Posterior cingulate gyrus (tissue), 11 donors: ENCODE data around the gene MED13.

Experiments
- DNase-seq, 10 donors: peaks; one replicate each; pipeline versions ENCODE4 v3.0.0 to v3.0.0-alpha.2; 2020 to 2021; ENCODE audit warnings: mixed read lengths in 3 of 10
- intact Hi-C: fragments of 100-400 bp; cut with DNase I; formaldehyde crosslinking; loops from one replicate; pipeline ENCODE4 v1.15.1; 2023

MED13 gene

GRCh38 chr17:62062944-62063343, 2.1 kb downstream of the MED13 start:
- no peak for DNase-seq
- intact Hi-C loops: no loop called here

- intact Hi-C loops: no loop called here
Observed at GRCh38 chr17:62062302-62062701, 2.8 kb downstream of the MED13 start.

GRCh38 chr17:62059414-62059813, 5.7 kb downstream of the MED13 start:
- DNase-seq: no peak
- intact Hi-C loops: no loop called here

More at GRCh38 chr17:62062302-62062701, 2.8 kb downstream of the MED13 start:
- DNase-seq: no peak

GRCh38 chr17:62058611-62059010, 6.5 kb downstream of the MED13 start:
- DNase-seq: no peak
- intact Hi-C loops: no loop called here

GRCh38 chr17:62057696-62058095, 7.4 kb downstream of the MED13 start:
- intact Hi-C loops: no loop called here
- no peak for DNase-seq

GRCh38 chr17:62052765-62053338, 12.2 kb downstream of the MED13 start:
- DNase-seq: no peak
- intact Hi-C loops: no loop called here

- no peak for DNase-seq
- intact Hi-C loops: no loop called here
Observed at GRCh38 chr17:62051053-62051452, 14.0 kb downstream of the MED13 start.

GRCh38 chr17:62049299-62049698, 15.8 kb downstream of the MED13 start:
- intact Hi-C loops: no loop called here
- DNase-seq: no peak

GRCh38 chr17:62048262-62048661, 16.8 kb downstream of the MED13 start:
- no peak for DNase-seq
- intact Hi-C loops: no loop called here

- intact Hi-C loops: no loop called here
- DNase-seq: no peak
Observed at GRCh38 chr17:62045517-62045916, 19.6 kb downstream of the MED13 start.

GRCh38 chr17:62045109-62045508, 20.0 kb downstream of the MED13 start:
- no peak for DNase-seq
- intact Hi-C loops: no loop called here

GRCh38 chr17:62043602-62044001, 21.5 kb downstream of the MED13 start:
- DNase-seq: no peak
- intact Hi-C loops: no loop called here

- intact Hi-C loops: no loop called here
- DNase-seq: no peak
Observed at GRCh38 chr17:62043140-62043539, 21.9 kb downstream of the MED13 start.

GRCh38 chr17:62038248-62038647, 26.8 kb downstream of the MED13 start:
- intact Hi-C loops: no loop called here
- DNase-seq: no peak

- intact Hi-C loops: no loop called here
- DNase-seq: no peak
Observed at GRCh38 chr17:62033317-62033716, 31.8 kb downstream of the MED13 start.

GRCh38 chr17:62032480-62032879, 32.6 kb downstream of the MED13 start:
- no peak for DNase-seq
- intact Hi-C loops: no loop called here

GRCh38 chr17:62030264-62030663, 34.8 kb downstream of the MED13 start:
- DNase-seq: no peak

GRCh38 chr17:62024866-62025265, 40.2 kb downstream of the MED13 start:
- no peak for DNase-seq
- intact Hi-C loops: no loop called here

More at GRCh38 chr17:62030264-62030663, 34.8 kb downstream of the MED13 start:
- intact Hi-C loops: no loop called here

- intact Hi-C loops: no loop called here
- DNase-seq: no peak
Observed at GRCh38 chr17:62017912-62018311, 47.2 kb downstream of the MED13 start.

GRCh38 chr17:62017496-62017895, 47.6 kb downstream of the MED13 start:
- DNase-seq: no peak
- intact Hi-C loops: no loop called here

GRCh38 chr17:62014526-62014925, 50.6 kb downstream of the MED13 start:
- DNase-seq: no peak
- intact Hi-C loops: no loop called here

- intact Hi-C loops: no loop called here
- no peak for DNase-seq
Observed at GRCh38 chr17:62009220-62009619, 55.9 kb downstream of the MED13 start.

GRCh38 chr17:62008294-62008693, 56.8 kb downstream of the MED13 start:
- intact Hi-C loops: no loop called here
- no peak for DNase-seq
